HG03439 (cell line): ENCODE data around the gene GDNF.

Experiments used
- ATAC-seq: cut with Tn5 transposase; IDR thresholded peaks from one replicate; pipeline ENCODE4 v1.9.1; 2021; ENCODE audit warnings: mild to moderate bottlenecking, moderate library complexity; ENCODE audit not compliant: unreplicated experiment

Gene GDNF

DNA sequence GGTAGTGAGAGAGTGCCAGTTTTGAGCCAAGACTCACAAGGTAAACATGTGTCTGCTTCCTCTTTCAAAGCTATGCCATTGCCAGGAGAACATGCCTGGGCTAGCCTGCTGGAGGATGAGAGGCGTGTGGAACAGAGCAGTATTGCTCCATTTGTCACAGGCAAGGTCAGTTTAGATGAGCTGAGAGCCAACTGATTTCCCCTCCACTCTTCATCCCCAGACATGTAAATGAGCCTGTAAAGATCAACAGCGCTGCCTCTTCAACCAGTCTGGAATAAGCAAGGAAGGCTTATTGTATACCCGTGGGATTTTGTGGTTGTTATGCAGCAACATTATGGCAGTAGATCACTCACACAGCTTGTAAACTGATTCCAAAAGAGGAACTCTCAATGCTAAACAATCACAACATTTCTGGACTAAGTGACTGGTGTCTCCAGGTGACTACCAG, 8.2 kb upstream of the GDNF start:
- peak; percentile 84 for ATAC-seq

DNA sequence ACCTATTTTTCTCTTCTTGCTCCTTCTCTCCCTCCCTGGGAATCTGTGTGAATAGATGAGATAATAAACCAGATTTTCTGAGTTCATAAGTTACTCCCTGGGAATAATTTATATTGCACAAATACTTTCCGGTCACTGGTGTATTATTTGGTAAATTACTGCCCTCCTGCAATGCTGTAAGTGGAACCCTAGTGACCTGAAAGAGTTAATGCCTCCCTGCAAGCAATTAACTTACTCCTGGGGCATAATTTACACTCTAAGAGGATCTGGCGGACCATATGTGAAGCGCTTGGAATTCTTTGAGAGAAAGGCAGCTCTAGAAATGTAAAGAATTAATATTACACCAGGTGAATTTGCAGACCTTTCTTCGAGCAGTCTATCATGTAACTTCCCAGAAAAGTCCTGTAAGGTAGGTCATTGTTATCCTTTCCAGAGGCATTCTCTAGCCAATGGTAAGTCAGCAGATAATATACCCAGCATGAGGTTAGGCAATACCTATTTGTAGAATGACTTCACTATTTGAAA, 7.0 kb upstream of the GDNF start:
- ATAC-seq: no peak

DNA sequence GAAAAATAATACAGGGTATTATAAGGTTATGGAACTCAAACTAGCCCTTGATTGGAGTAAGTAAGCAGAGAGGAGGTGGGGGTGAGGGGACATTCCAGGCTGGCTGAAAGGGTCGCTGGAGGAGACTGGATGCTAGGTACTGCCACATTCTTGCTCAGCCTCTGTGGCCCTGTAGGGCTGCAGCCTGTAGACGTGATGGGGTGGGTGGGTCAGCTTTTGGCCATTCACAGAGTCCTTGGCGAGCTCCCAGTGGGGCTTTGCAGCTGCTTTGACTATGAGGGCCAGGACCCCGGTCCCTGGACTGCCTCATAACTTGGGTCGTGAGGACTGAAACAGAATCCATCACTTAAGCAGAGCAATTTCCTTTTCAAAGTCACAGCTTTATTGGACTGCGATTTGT, 4.2 kb upstream of the GDNF start:
- ATAC-seq: no peak

DNA sequence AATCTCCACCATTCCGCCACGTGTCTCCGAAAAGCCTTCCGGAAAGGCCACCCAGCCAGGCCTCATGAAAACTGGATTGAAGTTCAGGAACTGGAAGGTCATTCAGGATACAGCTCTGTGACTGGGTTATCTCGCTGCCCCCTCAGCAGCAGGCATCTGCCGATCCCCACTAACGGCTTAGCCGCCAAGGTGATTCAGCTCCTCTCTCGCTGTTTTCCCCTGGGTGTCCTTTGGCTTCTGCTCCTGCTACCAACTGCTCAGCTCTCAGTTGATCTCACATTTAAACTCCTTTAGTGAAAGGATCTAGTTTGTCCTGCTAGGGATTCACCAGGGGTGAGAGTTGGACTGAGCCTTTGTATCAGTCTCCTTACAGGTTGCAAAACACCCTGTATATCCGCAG, 2.2 kb upstream of the GDNF start:
- ATAC-seq: no peak

DNA sequence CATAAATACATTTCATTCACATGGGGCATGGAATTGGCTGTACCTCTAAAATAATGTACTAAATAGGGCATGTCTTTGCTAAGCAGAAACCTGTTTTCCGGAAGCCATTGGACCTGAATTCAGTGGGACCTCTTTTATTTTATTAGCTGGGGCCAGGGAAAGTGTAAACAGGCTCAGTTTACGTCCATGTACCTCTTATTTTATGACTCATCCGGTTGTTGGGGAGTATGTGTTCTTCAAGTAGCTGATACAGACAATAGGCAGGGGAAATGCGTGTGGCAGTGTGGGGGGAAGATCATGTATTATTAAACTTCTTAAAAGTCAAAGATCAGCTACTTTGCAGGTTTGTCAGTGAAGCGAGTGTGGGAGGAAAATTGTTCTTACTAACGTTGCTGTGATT, 1.4 kb upstream of the GDNF start:
- no peak for ATAC-seq

DNA sequence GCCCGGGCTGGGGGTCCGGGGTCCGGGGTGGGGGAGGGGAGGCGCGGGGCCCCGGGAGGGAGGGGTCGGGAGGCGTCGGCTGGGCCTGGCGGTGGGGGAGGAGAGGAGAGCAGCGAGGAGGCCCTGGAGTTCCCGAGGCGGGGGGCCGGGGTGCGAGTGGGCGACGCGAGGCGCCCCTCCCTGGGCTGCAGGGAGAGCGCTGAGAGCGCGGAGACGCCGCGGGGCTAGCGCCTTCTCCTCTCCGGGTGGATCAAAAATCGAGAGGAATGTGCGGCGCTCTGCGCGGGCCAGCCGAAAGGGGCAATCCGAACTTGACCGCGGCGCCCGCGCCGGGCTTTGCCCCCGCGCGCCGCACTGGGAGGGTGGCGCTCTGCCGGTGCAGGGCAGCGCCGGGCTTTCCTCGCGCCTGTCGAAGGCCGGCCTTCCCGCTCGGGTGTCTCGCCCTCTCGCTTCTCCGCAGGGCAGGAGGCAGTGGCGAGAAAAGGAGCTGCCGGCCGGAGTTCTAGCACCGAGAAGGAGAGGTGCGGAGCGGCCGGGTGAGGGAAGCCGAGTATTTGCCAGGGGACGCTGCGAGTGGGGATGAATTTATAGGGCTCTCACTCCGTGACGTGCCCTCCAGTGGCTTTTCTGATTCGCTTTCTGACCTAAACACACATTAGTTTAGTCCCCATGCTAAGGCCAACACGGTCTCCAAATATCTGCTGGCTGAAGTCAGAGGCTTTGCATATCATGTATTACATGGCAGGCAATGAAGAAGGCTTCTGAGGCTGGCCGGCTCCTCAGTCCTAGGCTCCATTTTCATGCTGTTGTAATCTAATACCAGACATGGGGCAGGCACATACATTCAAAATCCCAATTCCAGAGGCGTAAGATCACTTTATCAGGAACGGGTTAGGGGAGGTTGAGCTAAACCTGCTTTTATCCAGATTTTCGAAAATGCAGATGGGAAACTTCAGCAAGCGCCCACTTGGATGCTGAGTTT, 503 bp upstream of the GDNF start:
- no peak for ATAC-seq

DNA sequence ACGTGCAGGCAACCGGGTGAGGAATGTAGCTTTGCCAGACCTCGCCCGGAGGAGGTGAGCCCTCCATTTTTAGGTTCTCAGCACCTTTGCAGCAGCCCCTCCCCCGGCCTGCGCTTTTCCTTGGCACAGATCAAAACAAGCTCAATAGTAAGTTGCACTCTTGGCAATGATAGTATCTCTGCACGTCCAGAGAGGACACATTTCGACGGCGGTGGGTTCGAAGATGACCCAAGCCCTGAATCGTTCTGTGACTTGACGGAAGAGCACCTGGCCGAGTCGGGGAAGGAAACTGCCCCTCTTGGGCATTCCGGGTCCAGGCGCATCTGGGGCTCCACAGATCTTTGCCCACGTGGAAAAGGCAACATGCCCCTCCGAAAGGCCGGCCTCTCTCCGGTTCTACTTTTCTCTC, 904 bp downstream of the GDNF start:
- no peak for ATAC-seq

DNA sequence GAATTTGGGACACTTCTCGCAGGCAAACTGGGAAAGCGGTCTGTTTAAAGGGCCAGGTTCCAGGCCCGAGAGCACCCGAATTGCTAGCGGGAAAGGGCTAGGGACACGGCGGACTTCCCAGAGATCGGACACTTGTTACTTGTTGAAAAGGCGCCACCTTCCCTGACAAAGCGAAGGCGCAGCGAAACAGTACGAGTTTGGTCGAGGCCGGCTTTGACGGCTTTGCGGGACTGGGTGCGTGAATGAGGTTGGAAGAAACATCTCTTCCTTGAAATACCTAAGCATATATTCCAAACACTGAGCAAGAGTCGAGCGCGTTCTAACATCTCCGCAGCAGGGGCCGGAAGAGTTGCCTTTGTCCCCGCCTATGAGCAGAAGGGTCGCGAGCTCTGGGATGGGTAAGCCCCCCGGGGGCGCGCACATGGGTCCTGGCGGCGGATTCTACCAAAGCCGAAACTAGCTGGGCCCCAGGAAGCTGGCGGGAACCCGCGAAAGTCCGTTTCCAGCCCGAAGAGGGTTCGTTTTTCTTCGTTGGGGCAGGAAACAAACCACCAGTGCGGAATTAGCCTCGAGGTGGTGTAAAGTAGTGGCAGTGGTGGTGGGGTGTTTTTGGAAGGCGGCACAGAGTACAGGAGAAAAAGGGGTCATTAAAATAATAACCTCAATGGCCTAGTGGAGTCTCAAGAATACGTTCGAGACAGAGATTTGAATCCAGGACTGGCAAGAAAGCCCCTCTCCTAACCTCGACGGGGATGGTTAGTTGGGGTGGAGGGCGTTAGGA, 1.5 kb downstream of the GDNF start:
- no peak for ATAC-seq

DNA sequence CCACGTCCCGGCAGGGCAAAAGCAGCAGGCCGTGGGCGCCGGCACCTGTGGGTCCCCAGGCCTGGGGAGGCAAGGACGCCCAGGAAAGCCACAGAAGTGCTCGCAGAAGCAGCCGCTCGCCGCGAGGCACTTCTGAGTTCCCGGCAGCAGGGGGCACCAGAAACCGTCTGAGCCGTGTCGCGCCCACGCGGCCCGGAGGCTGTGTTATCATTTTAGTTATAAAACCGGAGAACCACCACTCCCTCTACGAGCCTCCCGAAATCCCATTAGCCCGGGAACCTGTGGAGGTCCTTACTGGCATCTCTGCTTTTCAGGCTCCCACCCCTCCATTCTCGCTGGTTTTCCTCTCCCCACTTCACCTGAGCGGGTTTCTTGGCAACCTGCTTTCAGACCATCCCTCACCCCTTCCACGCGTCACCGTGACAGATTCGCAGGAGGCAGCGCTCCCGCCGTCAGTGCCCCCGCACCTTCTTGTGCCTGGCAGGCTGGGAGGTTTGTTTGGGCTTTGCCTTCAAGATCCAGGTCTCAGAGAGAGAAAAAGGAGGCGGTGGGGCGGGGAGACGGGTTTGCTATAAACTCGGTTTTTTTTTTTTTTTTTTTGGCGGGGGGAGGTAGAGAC, 2.3 kb downstream of the GDNF start:
- peak; percentile 70 for ATAC-seq

DNA sequence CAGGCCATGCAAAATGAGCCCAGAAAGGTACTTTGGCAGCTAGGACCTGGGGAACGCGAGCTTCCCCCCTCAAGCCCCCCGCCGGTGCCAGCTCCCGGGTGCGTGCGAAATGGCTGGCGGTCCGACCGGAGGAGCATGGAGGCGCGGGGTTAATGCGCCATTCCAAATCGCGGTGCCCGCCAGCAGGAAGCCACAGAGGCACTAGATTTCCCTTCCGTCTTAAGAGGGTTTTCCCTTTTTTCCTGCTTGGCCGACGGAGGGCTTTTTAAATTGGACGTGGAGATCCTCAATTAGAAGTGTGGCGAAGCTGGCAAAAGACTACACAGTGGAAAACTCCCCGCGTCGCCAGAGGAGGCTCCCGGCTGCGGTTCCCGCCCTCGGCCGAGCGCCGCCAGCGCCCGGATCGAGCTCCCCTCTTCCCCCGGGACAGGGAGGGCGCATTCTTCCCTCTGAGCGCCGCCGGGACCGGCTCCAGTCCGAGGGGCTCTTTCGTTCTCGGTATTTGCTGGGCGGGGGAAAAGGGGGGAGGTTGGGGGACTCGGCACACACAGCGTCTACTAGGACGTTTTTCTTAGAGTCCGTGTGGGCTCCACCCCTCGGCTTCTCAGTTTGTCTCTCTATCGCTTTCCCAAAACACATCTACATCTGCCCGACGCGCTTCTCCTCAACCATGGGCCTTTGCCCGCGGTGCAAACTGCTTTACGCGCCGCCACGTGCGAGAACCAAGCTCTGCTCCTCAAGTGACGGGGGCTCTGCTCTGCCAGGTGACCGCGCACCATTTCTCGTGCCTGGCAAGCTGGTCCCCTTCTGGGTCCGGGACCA, 3.0 kb downstream of the GDNF start:
- ATAC-seq: no peak

DNA sequence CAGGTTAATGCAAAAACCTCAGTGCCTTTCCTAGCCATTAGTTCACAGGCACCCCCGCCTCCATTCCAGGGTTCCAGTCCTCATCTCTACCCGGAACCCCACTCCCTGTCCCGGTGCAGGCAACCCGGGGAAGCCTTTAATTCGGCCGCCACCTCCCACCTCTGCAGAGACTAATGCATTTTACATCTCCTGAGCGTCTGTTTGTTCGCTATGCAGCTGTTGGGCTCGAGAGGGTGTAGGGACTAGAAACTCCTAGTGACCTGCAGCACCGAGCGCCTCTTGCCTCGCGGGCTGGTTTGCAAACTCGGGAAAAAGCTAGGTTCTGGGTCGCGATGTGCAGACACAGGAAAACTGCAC, 3.6 kb downstream of the GDNF start:
- ATAC-seq: no peak

DNA sequence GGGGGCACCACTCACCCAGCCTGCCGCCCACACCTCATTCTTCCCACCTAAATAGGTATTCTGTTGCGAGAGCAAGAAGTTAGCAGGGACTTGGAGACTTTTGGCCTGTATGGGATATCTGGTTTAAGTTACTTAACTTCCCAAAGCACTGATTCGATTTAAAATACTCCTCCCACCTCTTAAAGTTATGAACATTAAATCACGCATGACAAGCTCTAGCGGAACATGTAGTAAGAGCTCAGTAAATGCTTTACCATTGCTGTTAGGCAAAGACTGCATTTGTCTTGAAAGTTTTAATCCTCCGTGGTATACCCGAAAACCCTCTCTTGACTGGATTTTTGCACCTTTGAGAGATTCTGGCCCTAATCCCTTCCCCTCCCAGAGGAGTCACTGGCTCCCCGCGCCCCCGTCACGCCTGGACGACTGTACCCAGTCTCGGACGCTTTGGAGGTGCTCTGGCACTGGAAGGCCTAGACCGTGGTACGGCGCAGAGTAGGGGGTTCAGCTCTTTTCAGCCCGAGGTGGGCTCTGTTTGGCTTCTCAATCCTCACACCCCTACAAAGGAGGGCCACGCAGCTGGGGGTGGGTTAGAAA, 4.4 kb downstream of the GDNF start:
- no peak for ATAC-seq

DNA sequence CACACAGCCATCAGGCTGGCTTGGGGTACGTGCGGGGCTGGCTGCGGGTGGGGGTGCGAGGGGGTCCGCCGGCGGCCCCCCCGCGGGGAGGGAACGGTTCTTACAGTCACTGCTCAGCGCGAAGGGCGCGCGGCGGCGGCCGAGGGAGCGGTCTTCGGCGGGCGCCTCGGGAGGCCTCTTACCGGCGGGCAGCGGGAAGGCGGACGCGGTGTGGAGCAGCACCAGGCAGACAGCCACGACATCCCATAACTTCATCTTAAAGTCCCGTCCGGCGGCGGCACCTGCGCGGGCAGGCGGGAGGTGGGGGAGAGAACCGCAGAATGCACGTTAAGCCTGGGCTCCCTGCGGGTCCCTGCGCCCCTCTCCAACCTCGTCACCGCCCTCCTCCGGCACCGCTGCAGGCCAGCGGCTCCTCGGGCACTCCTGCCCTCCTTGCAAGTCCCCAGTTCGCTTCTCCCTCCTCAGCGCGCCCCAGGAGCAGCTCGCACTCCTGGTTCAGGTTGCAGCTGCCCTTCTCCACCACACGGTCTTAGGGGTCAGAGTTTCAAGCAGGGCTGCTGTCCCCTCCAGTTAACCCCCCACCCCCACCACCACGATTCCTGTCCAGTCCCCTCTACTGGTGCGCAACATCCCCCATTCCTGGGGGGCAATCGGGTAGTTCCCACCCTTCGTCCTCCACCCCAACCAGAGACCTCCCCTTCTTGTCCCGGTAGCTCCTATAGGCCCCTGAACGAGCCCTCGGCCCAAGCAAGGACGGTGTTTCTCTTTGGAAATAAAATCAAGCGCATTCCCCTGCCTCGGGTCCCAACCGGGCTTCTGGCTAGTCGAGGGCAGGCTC, 5.1 kb downstream of the GDNF start:
- no peak for ATAC-seq

DNA sequence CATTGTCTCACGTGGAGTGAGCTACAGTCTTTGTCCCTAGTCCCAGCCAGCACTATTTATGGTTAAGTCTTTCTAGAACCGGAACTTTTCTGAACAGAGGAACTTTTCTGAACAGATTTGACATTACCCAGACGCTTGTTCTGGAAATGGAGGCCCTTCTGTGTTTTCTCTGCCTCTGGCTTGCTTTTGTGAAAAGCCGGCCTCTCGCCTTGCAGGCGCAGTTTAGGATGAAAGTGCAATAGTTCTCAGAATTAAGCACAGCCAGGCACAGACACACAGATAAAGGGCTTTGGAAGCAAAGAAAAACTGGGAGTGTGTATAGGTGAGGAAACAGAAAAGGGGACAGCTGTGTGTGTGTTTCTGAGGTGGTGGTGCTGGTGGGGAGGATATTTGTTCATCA, 5.9 kb downstream of the GDNF start:
- ATAC-seq: no peak

DNA sequence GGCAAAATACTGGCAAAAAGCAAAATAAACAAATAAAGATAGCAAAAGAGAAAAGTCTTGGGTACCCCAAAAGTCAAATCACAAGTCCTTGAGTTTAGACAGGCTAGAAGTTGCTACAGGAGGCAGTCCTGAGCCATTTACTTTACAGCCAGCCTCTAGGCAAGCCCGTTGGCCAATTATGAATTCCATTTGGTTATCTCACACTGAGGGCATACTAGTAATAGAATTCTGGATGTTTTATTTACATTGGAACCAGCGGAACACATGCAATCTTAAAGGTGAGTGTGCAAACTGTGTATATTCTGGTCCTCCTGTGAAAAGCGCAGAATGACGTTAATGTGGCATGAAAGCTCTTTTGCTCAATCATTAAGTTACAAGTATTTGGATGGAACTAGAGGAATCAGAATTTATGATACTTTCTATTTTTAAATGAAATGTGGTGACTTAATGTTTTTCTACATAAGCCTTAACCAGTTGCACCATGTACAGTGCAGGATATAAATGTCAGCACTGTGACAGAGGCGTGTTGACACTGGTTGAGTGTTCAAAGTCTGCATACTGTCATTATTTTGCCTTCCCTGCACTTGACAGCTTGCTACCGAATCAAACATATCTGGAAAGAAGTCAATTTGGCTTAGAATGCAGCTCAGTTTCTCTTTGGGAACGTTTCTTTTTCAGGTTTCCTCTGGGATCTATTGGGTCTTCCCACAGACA, 7.9 kb downstream of the GDNF start:
- ATAC-seq: no peak

DNA sequence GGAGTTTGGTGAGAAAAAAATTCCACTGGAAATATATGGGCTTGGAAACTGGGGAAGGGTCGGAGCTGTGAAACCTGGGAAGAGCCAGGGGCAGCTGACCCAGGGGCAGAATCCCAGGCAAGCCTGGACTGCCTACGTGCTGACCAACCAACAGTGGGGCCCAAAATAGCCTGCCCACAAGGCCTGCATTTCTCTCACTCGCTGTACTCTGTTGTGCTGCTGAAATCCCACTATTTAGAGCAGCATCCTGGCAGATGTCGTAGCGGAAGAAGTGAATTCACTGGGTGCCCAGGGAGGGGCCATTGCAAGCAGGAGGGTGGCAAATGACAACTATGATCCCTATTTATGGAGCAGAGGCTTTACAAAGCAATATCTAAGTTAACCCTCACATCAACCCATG, 9.5 kb downstream of the GDNF start:
- ATAC-seq: no peak

DNA sequence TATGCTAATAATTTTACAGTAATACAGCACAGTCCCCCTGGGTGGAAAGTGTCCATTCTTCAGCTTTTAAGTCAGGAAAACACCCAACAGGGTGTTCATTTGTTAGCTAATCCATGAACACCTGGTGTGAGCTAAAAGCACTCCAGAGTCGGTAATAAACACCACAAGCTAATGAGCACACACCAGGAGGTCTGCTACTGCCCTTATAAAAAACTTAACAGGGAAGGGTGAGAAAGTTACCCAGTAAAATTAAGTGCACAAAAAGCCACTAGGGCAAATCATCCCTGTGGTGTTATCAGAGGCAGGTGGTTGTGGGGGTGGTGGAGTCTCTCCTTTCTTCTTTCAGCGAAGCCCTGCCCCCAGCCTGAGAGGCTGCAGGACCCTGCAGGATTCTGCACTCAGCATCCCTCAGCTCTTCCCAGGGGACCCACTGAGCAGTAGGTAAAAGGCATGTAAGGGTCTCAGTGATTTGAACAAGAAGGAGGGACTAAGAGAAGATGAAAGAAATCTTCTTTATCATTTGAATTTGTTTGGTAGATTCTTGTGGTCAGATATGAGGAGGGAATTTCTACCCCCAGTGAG, 14.4 kb downstream of the GDNF start:
- no peak for ATAC-seq

DNA sequence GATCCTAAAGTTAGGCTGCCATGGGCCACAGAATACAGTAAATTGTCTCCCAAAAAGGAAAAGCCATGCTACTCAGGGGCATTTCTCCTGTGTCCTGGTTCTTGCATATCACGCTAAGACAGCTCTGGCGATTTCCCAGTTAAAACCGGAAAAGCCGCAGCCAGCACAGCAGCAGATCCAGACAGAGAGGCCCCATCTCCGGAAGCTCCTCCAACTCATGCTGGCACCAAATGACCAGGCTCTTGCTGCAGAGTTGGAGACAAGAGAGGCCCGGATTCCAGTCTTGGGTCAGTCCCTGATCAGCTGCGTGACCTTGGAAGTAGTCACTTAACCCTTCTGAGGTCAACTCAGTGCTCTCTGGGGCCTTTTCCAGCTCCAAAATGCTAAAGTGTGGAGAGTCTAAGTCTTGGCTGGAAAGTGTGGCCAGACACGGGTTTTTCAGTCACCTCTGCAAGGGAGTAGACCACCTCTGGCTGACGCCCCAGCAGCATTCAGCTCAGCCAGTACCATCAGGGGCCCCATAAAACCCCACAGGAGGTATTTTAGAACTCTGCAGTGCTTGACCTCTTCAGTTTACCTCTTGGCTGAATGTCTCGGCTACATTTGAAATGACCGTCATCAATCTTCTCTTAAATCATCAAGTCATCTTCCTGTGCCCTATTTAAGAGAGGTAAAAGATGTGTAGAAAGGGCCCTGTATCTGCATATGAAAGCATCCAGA, 16.2 kb downstream of the GDNF start:
- no peak for ATAC-seq
